BLaER1 (cell line): Measurements from ENCODE around the gene TMEM132C.

Source experiments
- H3K27ac ChIP-seq: shearing (Covaris generic); formaldehyde crosslinking; 2 replicates; pipeline ENCODE4 v1.8.1; 2022
- H3K27me3 ChIP-seq: shearing (Covaris generic); formaldehyde crosslinking; 2 replicates; pipeline ENCODE4 v1.8.1; 2022
- H3K36me3 ChIP-seq: shearing (Covaris generic); formaldehyde crosslinking; 2 replicates; pipeline ENCODE4 v1.8.1; 2022
- H3K4me1 ChIP-seq: shearing (Covaris generic); formaldehyde crosslinking; 2 replicates; pipeline ENCODE4 v1.8.1; 2022
- H3K4me2 ChIP-seq: shearing (Covaris generic); formaldehyde crosslinking; 2 replicates; pipeline ENCODE4 v1.8.1; 2022
- H3K4me3 ChIP-seq: shearing (Covaris generic); formaldehyde crosslinking; 2 replicates; pipeline ENCODE4 v1.8.1; 2022
- H3K9ac ChIP-seq: shearing (Covaris generic); formaldehyde crosslinking; 2 replicates; pipeline ENCODE4 v1.8.1; 2022
- H3K9me3 ChIP-seq: shearing (Covaris generic); formaldehyde crosslinking; 2 replicates; pipeline ENCODE4 v1.8.1; 2022
- H4K20me1 ChIP-seq: shearing (Covaris generic); formaldehyde crosslinking; 2 replicates; pipeline ENCODE4 v1.8.1; 2022
- Cebpa-rat ChIP-seq: shearing (Covaris generic); IDR thresholded peaks from 2 replicates; pipeline ENCODE4 v1.8.1; 2022

The TMEM132C gene

DNA sequence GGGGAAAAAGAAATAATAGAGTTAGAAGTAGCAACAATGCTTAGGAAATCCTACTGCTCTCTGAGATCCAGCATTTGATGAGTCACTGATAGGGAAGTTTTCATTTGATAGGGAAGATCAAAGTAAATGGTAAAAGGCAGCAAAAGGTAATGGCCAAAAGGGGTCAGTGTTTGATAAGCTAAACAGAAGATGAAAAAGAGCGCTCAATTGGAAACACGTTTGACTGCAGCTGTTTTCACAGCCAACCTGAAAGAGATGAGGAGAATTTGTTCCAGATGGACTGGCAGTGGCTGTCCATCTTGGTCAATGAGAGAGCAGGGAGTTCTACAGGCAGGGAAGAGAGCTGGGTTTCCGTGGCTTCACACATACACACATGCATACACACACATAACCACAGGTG, 264.2 kb downstream of the TMEM132C start:
- TF ChIP-seq Cebpa-rat, result no peak
- H3K9ac ChIP-seq, result no peak overlapping the region
- no peak overlapping the region for H3K4me2 ChIP-seq
- no peaks in the 10 kb centered on the region for H3K36me3 ChIP-seq
- H3K9me3 ChIP-seq, result no peaks in the 10 kb centered on the region
- H3K27me3 ChIP-seq, result no peaks in the 10 kb centered on the region
- no peak overlapping the region for H3K27ac ChIP-seq
- H3K4me1 ChIP-seq, result peaks cover 21% of the 10 kb centered on the region
- no peak overlapping the region for H3K4me3 ChIP-seq
- no peaks in the 10 kb centered on the region for H4K20me1 ChIP-seq

DNA sequence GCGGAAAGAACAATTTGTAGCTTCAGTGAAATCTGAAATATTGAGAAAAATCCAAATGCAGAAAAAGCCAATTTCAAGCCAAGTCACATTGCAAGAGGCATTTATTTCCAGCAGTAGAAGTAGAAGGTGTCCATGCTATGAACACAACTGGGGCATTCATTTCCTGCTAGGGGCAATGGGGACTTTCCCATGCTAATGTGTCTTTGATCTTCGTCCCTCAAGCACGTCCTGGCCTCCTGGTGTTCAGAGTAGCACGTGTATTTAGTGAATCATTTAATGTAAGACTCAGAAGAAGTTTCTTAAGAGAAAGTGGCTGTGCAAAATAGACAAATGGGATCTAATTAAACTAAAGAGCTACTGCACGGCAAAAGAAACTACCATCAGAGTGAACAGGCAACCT, 267.9 kb downstream of the TMEM132C start:
- Histone ChIP-seq H3K4me3 (no peak overlapping the region), H3K4me2 (peak overlapping the region; percentile 71), H3K36me3 (no peaks in the 10 kb centered on the region), H3K27ac (no peak overlapping the region), H3K9me3 (peaks cover 17% of the 10 kb centered on the region), H3K9ac (no peak overlapping the region), H3K4me1 (peaks cover 21% of the 10 kb centered on the region), H4K20me1 (no peaks in the 10 kb centered on the region), H3K27me3 (no peaks in the 10 kb centered on the region)
- TF ChIP-seq Cebpa-rat, result no peak

DNA sequence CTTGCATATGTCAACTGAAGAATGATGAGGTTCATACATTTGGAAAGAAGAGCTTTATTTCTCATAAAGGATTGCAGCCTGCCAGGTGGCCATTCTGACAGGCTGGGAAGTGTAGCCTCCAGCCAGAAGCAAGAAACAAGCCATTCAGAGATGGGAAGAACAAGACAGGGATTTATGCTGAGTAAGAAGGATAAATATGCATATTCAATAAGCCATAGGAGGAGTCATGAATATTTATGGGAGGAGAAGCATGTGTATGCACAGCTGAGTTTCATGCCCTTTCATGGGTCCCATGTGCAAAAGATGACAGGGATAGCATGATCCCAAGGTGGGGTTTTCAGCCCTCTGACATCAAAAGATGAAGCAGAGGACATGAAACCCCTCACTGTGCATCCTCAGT, 269.8 kb downstream of the TMEM132C start:
- Histone ChIP-seq H3K9ac (no peak overlapping the region), H3K27ac (no peak overlapping the region), H3K4me1 (peaks cover 21% of the 10 kb centered on the region), H3K27me3 (no peaks in the 10 kb centered on the region), H3K4me3 (no peak overlapping the region), H4K20me1 (no peaks in the 10 kb centered on the region), H3K36me3 (no peaks in the 10 kb centered on the region), H3K9me3 (peaks cover 17% of the 10 kb centered on the region), H3K4me2 (no peak overlapping the region)
- no peak for TF ChIP-seq Cebpa-rat

DNA sequence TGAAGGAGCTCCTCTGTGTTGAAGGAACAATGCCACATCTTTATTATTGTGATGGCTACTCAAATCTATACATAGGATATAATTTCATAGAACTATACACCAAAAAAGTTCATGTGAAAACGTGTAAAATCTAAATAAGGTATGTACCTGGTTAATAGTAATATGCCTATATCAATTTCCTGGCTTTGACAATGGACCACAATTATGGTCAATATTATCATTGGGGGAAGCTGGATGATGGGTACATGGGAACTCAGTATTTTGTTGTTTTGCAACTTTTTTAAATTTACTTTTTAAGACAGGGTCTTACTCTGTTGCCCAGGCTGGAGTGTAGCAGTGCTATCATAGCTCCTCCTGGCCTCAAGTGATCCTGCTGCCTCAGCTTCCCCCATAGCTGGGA, 270.7 kb downstream of the TMEM132C start:
- Histone ChIP-seq H3K4me3 (no peak overlapping the region), H3K4me2 (no peak overlapping the region), H3K9ac (no peak overlapping the region)

DNA sequence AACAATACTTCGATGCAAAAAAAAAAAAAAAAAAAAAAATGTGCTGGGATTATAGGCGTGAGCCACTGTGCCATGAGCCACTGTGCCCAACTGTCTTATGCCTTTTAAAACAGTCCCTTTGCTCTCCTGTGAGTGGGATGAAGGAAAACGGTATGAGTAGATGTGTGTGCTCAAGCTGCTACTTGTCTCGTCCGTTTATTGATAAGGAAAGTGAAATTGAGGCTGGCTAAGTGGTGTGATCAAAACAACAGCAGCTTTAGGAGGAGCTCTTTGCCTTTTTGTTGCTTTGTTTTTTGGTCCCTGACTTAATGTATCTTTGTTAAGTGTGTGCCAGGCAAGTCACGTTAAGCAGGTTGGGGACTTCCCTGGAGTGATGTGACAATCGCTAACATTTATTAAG, 275.9 kb downstream of the TMEM132C start:
- no peaks in the 10 kb centered on the region for H4K20me1 ChIP-seq
- no peak for TF ChIP-seq Cebpa-rat
- H3K4me3 ChIP-seq, result no peak overlapping the region
- H3K36me3 ChIP-seq, result no peaks in the 10 kb centered on the region
- H3K9me3 ChIP-seq, result 0 out of 2 replicates have a peak, but pooled peaks cover 1% of the 10 kb centered on the region
- H3K4me2 ChIP-seq, result no peak overlapping the region
- no peaks in the 10 kb centered on the region for H3K4me1 ChIP-seq
- no peak overlapping the region for H3K27ac ChIP-seq
- H3K9ac ChIP-seq, result no peak overlapping the region
- no peaks in the 10 kb centered on the region for H3K27me3 ChIP-seq

More for the DNA sequence above, 270.7 kb downstream of the TMEM132C start:
- H3K27me3 ChIP-seq, result no peaks in the 10 kb centered on the region
- peaks cover 21% of the 10 kb centered on the region for H3K4me1 ChIP-seq
- TF ChIP-seq Cebpa-rat, result no peak
- H3K9me3 ChIP-seq, result peaks cover 17% of the 10 kb centered on the region
- no peaks in the 10 kb centered on the region for H4K20me1 ChIP-seq
- no peak overlapping the region for H3K27ac ChIP-seq
- H3K36me3 ChIP-seq, result no peaks in the 10 kb centered on the region

DNA sequence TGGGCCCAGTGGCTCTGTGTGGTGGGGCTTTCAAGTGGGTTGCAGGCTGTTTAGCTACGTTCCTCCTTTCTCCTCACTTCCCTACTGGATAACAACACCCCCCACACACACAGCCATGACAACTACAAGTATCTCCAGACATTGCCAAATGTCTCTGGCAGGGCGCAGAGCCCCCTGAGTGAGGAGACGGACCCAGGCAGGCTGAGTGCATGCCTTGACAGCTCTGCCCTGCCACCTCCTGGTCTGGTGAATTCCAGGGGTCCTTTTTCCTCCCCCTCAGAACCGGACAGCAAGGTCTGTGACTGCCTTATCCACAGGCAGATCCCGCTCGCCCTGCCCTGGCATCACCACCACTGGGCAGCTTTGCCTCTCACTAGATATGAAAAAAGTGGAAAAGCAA, 276.5 kb downstream of the TMEM132C start:
- Histone ChIP-seq H3K9ac (no peak overlapping the region), H4K20me1 (no peaks in the 10 kb centered on the region), H3K27ac (no peak overlapping the region), H3K4me1 (no peaks in the 10 kb centered on the region), H3K36me3 (no peaks in the 10 kb centered on the region), H3K4me3 (no peak overlapping the region), H3K9me3 (no peaks in the 10 kb centered on the region), H3K27me3 (no peaks in the 10 kb centered on the region), H3K4me2 (no peak overlapping the region)
- TF ChIP-seq Cebpa-rat, result no peak

DNA sequence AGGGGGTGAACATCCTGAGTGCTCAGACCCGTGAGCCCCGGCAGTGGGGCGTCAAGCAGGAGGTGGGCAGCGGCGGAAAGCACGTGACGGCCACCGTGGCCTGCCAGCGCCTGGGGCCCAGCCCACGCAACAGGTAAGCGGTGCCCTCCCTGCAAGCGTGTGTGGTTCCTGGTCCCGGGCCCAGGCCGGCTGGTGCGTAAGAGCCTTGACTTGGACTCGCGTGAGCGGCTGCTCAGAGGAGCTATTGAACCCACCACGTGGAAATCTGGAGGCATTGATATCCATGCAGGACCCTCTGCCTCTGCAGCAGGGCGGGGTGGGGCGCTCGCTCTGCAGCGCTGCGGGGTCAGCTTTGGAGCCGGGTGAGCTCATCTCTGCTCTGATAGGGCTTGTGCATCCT, 277.0 kb downstream of the TMEM132C start:
- no peak for TF ChIP-seq Cebpa-rat
- no peak overlapping the region for H3K4me3 ChIP-seq

DNA sequence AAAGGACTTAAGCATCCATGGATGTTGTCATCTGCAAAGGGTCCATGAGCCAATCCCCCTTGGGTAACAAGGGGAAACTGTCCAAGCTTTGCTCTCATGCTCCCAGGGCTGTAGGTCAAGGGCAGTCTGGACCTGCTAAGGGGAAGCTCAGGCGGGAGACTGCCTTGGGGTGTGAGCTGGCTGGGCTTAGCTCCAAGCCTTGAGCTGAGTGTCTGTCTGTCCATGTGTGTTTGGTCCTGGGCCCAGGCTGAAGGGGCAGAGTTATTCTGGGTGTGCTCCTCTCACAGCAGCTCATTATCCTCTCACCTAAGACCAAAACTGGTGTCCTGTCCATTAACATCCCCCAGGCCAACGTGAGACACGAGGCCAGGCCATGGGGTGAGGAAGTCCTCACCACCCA, 282.0 kb downstream of the TMEM132C start:
- H3K27me3 ChIP-seq, result no peaks in the 10 kb centered on the region
- no peaks in the 10 kb centered on the region for H4K20me1 ChIP-seq
- H3K4me1 ChIP-seq, result peaks cover 10% of the 10 kb centered on the region
- no peak for TF ChIP-seq Cebpa-rat
- no peak overlapping the region for H3K9ac ChIP-seq
- no peaks in the 10 kb centered on the region for H3K9me3 ChIP-seq
- no peaks in the 10 kb centered on the region for H3K36me3 ChIP-seq
- H3K4me3 ChIP-seq, result no peak overlapping the region
- no peak overlapping the region for H3K27ac ChIP-seq
- H3K4me2 ChIP-seq, result no peak overlapping the region

More for the DNA sequence above, 277.0 kb downstream of the TMEM132C start:
- H3K4me2 ChIP-seq, result no peak overlapping the region
- no peaks in the 10 kb centered on the region for H4K20me1 ChIP-seq
- no peaks in the 10 kb centered on the region for H3K36me3 ChIP-seq
- H3K9me3 ChIP-seq, result no peaks in the 10 kb centered on the region
- no peak overlapping the region for H3K9ac ChIP-seq
- no peaks in the 10 kb centered on the region for H3K27me3 ChIP-seq
- no peaks in the 10 kb centered on the region for H3K4me1 ChIP-seq
- H3K27ac ChIP-seq, result no peak overlapping the region

DNA sequence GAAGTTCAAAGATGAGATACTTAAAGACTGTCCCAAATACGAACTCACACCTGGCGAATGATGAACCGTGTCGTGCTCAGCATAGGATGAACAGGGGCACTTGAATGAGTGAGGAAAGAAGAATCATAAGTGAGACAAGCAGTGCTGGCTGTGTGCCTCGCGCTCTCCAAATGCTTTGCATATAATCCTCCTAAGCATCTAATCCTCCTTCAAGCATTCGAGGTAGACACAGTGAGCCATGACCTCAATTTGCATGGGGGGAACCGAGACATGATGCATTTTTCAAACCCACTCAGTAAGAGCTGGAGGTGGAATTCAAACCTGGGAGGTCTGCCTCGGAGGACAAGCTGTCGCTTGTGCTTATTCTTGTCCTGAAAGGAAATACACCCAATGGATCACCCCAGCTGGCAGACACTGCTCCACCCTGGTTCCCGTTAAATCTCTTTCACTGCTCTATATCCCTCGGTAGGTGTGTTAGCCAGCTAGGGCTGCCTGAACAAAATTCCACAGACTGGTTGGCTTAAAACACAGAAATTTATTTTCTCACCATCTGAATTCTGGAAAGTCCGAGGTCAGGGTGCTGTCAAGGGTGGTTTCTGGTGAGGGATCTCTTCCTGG, 282.7 kb downstream of the TMEM132C start:
- H3K36me3 ChIP-seq, result no peaks in the 10 kb centered on the region
- H3K4me1 ChIP-seq, result peaks cover 10% of the 10 kb centered on the region
- H3K4me3 ChIP-seq, result no peak overlapping the region
- H3K9ac ChIP-seq, result no peak overlapping the region
- no peaks in the 10 kb centered on the region for H4K20me1 ChIP-seq
- H3K9me3 ChIP-seq, result no peaks in the 10 kb centered on the region
- no peak for TF ChIP-seq Cebpa-rat
- H3K27ac ChIP-seq, result no peak overlapping the region
- H3K4me2 ChIP-seq, result no peak overlapping the region
- H3K27me3 ChIP-seq, result no peaks in the 10 kb centered on the region

DNA sequence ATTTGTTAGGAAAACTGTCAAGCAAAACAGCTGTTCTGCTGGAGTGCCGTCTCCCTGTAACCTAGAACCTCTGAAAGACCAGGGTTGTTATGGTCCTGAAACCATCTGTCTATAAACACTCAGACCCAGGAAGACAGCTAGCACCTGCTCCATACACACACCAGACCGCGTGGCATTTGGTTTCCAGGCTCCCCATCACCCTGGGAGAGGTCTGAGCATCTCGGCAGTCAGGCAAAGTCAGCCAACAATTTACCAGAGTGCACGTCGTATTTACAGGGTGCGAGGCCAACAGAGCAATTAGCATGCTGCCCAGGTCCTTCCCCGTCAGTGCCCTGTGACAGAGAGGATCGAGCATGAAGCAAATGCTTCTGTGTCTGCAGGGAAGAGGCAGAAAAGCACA, 284.3 kb downstream of the TMEM132C start:
- no peaks in the 10 kb centered on the region for H4K20me1 ChIP-seq
- H3K27ac ChIP-seq, result no peak overlapping the region
- no peaks in the 10 kb centered on the region for H3K36me3 ChIP-seq
- H3K4me3 ChIP-seq, result no peak overlapping the region
- no peaks in the 10 kb centered on the region for H3K27me3 ChIP-seq
- peaks cover 4% of the 10 kb centered on the region; the same call in 1 of the 2 replicates for H3K9me3 ChIP-seq
- H3K4me2 ChIP-seq, result peak overlapping the region; percentile 36
- H3K9ac ChIP-seq, result no peak overlapping the region
- no peak for TF ChIP-seq Cebpa-rat
- H3K4me1 ChIP-seq, result peaks cover 10% of the 10 kb centered on the region
